Activated naive CD4-positive, alpha-beta T cell treated with anti-CD3 and anti-CD28 coated beads, Interleukin-2, amount 50 U/mL, for 72 hours (primary cell): ENCODE results near the gene C1orf21. TPM values are rescaled to one million over a fixed set of nuclear protein-coding genes. Genes with fewer than 3 reads are reported as not detected.

Source experiments
- ATAC-seq, 2 donors: fragments of 150-1000 bp; cut with Tn5 transposase; 2 replicates each; pipeline ENCODE4 v1.10.0; 2021; ENCODE audit warnings: mild to moderate bottlenecking in 2 of 2, moderate library complexity in 2 of 2
- DNase-seq, 2 donors: peaks; one replicate each; pipeline ENCODE4 v3.0.0; 2021 to 2022; ENCODE audit warnings: low spot score in 2 of 2
- H3K27ac Mint-ChIP-seq, 2 donors: one replicate each; pipeline ENCODE4 v1.8.0; 2022; ENCODE audit warnings: mild to moderate bottlenecking in 2 of 2, mixed read lengths in 2 of 2
- H3K36me3 Mint-ChIP-seq, 2 donors: one replicate each; pipeline ENCODE4 v1.8.0; 2022; ENCODE audit warnings: mixed read lengths in 2 of 2
- H3K9me3 Mint-ChIP-seq, 2 donors: one replicate each; pipeline ENCODE4 v1.8.0; 2022; ENCODE audit warnings: mixed read lengths in 2 of 2
- total RNA-seq, 2 donors: library from RNA; stranded (reverse); gene quantifications; one replicate each; pipeline ENCODE4 v1.2.3, GENCODE V29; 2022

C1orf21 gene
- total RNA-seq, 2 donors from 2014 or later, result 2.2 to 2.3 TPM

GRCh38 chr1:184640505-184640904 is 253.7 kb downstream of the C1orf21 start:
- Mint-ChIP-seq H3K27ac (no peak overlapping the region), H3K9me3 (no peaks in the 10 kb centered on the region), H3K36me3 (no peaks in the 10 kb centered on the region)
- ATAC-seq (no peak), DNase-seq (no peak)

DNA sequence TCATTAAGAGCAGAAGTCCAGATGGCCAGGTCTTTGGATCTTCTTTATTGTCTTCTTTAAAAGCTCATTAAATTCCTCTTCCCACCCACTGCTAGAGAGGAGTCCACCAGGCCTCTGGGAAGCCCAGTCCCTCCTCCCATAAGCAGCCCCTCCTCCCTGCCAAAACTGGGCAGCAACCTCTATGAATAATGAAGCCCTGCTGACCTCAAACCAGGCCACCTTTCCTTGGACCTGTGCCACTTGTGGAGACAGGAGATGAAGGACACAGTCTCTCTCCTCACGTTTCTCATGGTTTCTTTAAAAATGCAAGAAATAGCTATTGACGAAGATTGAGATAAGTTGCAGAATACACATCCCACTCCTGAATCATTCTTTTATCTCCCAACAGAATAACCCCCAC is 255.1 kb downstream of the C1orf21 start:
- DNase-seq (no peak), ATAC-seq (no peak)
- no peak overlapping the region for H3K27ac Mint-ChIP-seq

DNA sequence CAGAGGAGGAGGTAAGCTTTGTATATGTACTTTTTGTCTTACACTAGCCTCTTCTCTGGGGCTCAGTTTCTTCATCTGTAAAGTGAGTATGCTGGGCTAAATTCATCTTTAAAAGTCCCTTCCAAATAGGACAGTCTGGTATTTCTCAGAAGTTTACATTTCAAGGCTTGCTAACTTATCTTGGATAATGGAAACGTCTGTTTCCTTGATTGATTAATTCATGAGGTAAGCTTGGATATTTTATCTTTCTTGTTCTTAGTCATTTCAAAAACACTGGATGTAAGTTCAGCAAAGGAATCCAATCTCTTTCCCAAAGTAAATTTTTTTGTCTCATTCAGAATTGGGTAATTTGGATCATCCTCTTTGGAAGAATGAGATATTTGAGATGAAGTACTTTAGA is 256.8 kb downstream of the C1orf21 start:
- H3K36me3 Mint-ChIP-seq, result peaks cover 0 to under 1% of the 10 kb centered on the region in 2 donors
- no peak for ATAC-seq
- DNase-seq, result no peak
- no peak overlapping the region for H3K27ac Mint-ChIP-seq
- no peaks in the 10 kb centered on the region for H3K9me3 Mint-ChIP-seq

More for the DNA sequence above, 255.1 kb downstream of the C1orf21 start:
- Mint-ChIP-seq H3K36me3 (no peaks in the 10 kb centered on the region), H3K9me3 (no peaks in the 10 kb centered on the region)

DNA sequence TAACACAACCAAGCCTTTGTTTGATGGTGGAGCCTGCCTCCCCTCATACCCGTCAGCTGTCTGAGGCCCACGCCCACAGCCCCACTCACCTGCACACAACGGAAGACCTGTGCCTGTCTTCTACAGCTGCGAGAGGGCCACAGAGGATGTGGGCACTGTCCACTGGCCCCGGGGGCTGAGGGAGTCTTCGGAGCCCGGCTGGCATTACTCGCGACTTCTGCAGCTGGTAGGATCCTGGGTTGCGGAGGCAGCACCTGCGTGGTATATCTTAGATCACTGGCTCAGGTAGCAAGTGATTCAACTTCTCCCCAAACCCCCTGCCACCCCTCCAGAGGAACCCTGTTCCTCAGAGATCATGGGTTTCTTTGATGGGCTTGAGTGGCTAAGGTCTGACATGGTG is 257.9 kb downstream of the C1orf21 start:
- Mint-ChIP-seq H3K27ac (no peak overlapping the region), H3K36me3 (peaks cover 0 to 7% of the 10 kb centered on the region in 2 donors), H3K9me3 (no peaks in the 10 kb centered on the region)
- DNase-seq (no peak), ATAC-seq (no peak)

- Mint-ChIP-seq H3K9me3 (peaks cover 0 to 6% of the 10 kb centered on the region in 2 donors), H3K27ac (no peak overlapping the region), H3K36me3 (peaks cover 0 to 7% of the 10 kb centered on the region in 2 donors)
- ATAC-seq (no peak), DNase-seq (no peak)
These were observed 259.4 kb downstream of the C1orf21 start for GRCh38 chr1:184646178-184646701.

DNA sequence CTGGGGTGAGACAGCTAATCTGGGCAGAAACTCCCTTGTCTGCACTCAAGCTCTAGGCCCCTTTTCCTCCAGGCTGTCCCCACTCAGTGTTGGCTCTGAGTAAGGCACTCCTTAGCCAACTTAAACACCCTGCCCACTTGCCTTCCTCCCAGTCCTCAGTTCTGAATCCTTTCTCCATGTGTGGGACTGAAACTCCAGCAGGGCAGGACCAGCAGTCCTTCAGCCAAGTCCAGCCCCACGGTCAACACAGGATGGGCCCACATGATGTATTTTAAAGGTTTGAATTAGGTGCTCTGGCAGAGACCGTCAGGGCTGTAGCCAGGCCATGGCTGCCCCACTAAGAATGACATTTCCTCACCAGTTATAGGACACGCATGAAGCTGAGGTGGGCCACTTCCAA is 260.0 kb downstream of the C1orf21 start:
- DNase-seq (no peak), ATAC-seq (no peak)
- Mint-ChIP-seq H3K27ac (no peak overlapping the region), H3K36me3 (peaks cover 0 to 7% of the 10 kb centered on the region in 2 donors), H3K9me3 (peaks cover 0 to 11% of the 10 kb centered on the region in 2 donors)

GRCh38 chr1:184647471-184647870 is 260.6 kb downstream of the C1orf21 start:
- Mint-ChIP-seq H3K27ac (no peak overlapping the region), H3K9me3 (peaks cover 0 to 13% of the 10 kb centered on the region in 2 donors), H3K36me3 (peaks cover 0 to 7% of the 10 kb centered on the region in 2 donors)
- DNase-seq, result no peak
- ATAC-seq, result no peak

DNA sequence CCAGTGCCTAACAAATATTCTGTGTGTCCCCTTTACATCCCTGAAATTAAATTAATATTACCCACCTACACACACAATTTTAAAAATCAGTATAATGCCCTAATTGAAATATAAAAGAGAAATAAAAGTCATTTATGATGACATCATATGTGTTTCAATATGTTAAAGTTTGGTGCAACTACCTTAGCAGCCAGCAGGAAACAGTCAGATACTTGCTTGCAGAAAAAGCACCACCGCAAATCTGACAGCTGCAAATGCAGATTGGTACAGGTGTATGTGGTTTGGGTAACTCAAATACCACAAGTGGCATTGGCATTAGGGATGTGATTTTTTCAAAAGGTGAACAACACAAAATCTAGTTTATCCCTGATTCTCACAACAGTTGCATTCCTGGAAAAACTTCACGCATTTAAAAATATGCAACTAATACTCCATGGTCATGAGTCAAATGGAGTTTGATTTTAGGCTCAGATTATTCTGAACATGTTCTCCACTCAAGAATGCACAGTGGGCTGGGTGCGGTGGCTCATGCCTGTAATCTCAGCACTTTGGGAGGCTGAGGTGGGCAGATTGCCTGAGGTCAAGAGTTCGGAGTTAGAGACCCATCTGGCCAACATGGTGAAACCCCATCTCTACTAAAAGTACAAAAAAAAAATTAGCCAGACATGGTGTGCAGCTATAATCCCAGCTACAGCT is 261.5 kb downstream of the C1orf21 start:
- no peak overlapping the region for H3K27ac Mint-ChIP-seq
- peaks cover 0 to 15% of the 10 kb centered on the region in 2 donors for H3K9me3 Mint-ChIP-seq
- DNase-seq, result no peak
- peaks cover 0 to 7% of the 10 kb centered on the region in 2 donors for H3K36me3 Mint-ChIP-seq
- ATAC-seq, result no peak

GRCh38 chr1:184648856-184649201 is 262.0 kb downstream of the C1orf21 start:
- no peak overlapping the region for H3K27ac Mint-ChIP-seq
- H3K9me3 Mint-ChIP-seq, result peaks cover 0 to 15% of the 10 kb centered on the region in 2 donors
- no peak for DNase-seq
- peaks cover 0 to 7% of the 10 kb centered on the region in 2 donors for H3K36me3 Mint-ChIP-seq
- ATAC-seq, result no peak

- H3K36me3 Mint-ChIP-seq, result peaks cover 0 to 7% of the 10 kb centered on the region in 2 donors
- H3K27ac Mint-ChIP-seq, result no peak overlapping the region
- DNase-seq (no peak), ATAC-seq (no peak)
- H3K9me3 Mint-ChIP-seq, result peaks cover 0 to 15% of the 10 kb centered on the region in 2 donors
These were observed 262.6 kb downstream of the C1orf21 start for GRCh38 chr1:184649451-184649888.

DNA sequence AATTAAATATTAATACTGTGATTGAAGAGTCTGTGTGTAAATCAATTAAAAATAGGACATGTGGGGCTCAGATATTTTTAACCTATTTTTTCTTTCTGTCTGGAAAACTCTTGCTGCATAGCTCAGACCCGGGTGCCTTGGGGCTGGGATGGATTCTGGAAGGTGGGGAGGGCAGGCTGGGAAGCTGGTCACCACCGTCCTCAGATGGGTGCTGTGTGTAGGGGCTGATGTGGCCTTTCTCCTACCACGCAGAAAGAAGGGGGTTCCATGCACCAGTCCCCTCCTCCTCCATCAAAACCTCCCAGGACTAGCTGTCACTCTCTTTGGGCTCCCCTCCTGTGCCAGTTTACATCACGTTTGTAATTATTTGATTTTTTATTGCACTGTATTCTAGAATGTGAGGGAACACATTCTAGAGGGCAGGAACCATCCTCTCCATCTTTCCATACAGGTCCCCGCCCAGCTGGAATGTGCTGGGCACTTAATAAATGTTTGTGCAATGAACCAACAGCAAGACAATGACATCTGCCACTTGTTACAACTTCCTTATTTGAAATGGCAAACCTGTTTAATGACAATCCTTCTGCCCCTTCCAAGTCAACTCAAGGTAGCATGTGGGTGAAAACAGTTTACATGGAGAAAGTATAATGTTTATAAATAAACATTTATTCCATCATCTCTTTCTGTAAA is 263.5 kb downstream of the C1orf21 start:
- Mint-ChIP-seq H3K9me3 (peaks cover 0 to 15% of the 10 kb centered on the region in 2 donors), H3K27ac (no peak overlapping the region), H3K36me3 (peaks cover 0 to 7% of the 10 kb centered on the region in 2 donors)
- ATAC-seq (no peak), DNase-seq (no peak)

DNA sequence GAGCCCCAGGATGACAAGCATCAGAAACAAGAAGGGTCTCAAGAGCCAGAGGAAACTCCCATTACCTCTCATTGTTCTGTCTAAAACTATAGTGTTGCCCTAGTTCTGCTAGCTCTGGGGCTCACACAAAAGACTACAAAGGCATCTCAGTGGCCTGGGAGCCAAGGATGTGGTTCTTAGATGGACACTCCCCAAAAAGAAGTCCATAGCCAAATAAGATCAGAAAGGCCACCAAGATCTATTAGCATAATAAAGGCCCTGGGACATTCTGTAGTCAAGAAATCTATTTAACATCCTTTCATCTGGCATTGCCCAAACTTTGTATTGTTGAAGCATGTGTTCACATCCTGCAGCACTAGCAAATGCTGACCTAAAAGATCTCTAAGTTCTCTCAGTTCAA is 268.4 kb downstream of the C1orf21 start:
- ATAC-seq (no peak), DNase-seq (no peak)
- Mint-ChIP-seq H3K9me3 (peaks cover 0 to 15% of the 10 kb centered on the region in 2 donors), H3K27ac (no peak overlapping the region), H3K36me3 (no peaks in the 10 kb centered on the region)

GRCh38 chr1:184656221-184656620 is 269.4 kb downstream of the C1orf21 start:
- Mint-ChIP-seq H3K9me3 (peaks cover 0 to 9% of the 10 kb centered on the region in 2 donors), H3K27ac (no peak overlapping the region), H3K36me3 (no peaks in the 10 kb centered on the region)
- DNase-seq, result no peak
- ATAC-seq, result no peak

DNA sequence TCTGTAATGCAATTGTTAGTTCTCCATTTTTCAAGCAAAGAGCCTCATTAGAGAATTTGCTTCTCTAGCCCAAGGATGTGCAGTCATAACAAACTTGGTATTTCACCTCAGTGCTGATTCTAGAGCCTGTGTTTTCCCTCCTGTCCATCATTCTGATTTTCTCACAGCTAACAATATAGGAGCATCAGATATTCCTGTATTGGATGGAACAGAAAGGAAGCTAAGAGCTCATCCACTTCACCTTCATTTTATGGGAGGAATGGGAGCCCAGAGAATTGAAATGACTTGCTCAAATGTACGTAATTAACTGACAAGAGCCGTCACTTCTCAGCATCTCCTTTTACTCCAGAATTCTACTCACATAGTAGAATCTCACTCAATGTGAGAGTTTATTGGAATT is 271.2 kb downstream of the C1orf21 start:
- Mint-ChIP-seq H3K9me3 (no peaks in the 10 kb centered on the region), H3K27ac (no peak overlapping the region), H3K36me3 (no peaks in the 10 kb centered on the region)
- DNase-seq (no peak), ATAC-seq (no peak)

- no peak overlapping the region for H3K27ac Mint-ChIP-seq
- DNase-seq (no peak), ATAC-seq (no peak)
- no peaks in the 10 kb centered on the region for H3K9me3 Mint-ChIP-seq
- no peaks in the 10 kb centered on the region for H3K36me3 Mint-ChIP-seq
These were observed 273.8 kb downstream of the C1orf21 start for GRCh38 chr1:184660462-184661191.

- Mint-ChIP-seq H3K9me3 (no peaks in the 10 kb centered on the region), H3K27ac (no peak overlapping the region), H3K36me3 (no peaks in the 10 kb centered on the region)
- DNase-seq (no peak), ATAC-seq (no peak)
These were observed 275.0 kb downstream of the C1orf21 start for GRCh38 chr1:184661801-184662200.

DNA sequence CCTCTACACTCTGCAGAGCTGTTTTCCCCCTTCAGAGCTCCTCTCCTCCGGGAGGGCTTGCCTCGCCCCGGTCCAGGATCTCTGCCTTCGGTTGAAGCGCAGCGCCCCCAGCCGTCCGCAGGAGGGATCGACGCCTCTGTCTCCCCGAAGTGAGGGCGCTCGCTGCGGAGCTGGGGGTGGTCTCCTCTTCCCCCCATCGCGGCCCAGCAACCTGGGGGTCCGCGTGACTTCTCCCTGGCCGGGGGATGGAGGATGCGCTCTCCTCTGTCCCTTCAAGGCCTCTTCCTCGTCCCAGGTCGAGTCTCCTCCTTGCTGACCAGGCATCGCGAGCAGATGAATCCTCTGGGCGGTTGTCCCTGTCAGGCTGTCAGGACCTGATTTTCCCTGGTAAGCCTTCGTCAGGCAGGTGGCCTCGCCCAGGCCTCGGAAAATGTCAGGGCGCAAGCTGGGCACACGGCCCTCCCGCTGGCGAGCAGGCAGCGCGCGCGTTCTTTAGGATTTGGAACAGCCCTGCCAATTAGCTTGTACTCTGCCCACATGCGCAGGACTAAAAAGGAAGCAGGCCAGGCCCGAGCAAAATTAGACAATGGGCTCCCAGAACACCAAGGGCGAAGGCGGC is 277.3 kb downstream of the C1orf21 start:
- Mint-ChIP-seq H3K36me3 (no peaks in the 10 kb centered on the region), H3K9me3 (no peaks in the 10 kb centered on the region), H3K27ac (no peak overlapping the region)
- peak in 1 of 2 donors; percentile 69 for DNase-seq
- ATAC-seq, result peak; percentile 55 to 87
